ENCODE results near the gene ANKRD23. TPM values are rescaled to one million over a fixed set of nuclear protein-coding genes. Genes with fewer than 3 reads are reported as not detected.

Gene ANKRD23
- total and polyA plus RNA-seq, 2 of the 13 experiments (the other 11 are each of a cell fraction or from before 2014, with no cell fraction given): 1.5 to 1.6 TPM

- TF ChIP-seq BCLAF1 (IDR thresholded peaks at IDR 0.05) (no peak), ZNF264 (CRISPR knock-in tag; IDR thresholded peaks at IDR 0.05) (no peak), ZMYM2 (CRISPR knock-in tag; IDR thresholded peaks at IDR 0.05) (no peak), FOXJ3 (CRISPR knock-in tag; IDR thresholded peaks at IDR 0.05; ENCODE audit: borderline replicate concordance) (no peak), PRMT3 (CRISPR knock-in tag; IDR thresholded peaks at IDR 0.05; ENCODE audit: borderline replicate concordance, low read depth) (no peak), TSC22D2 (CRISPR knock-in tag; IDR thresholded peaks at IDR 0.05; ENCODE audit: borderline replicate concordance) (peak; percentile 82; the same call in 1 of the 2 replicates), ZNF276 (CRISPR knock-in tag; IDR thresholded peaks at IDR 0.05; ENCODE audit: low read depth) (0 out of 2 replicates have a peak, but pooled peaks have one; percentile 83), HNRNPK (IDR thresholded peaks at IDR 0.05; ENCODE audit: low read depth, low read length, poor library complexity, severe bottlenecking) (peak; percentile 74), ARHGAP35 (CRISPR knock-in tag; IDR thresholded peaks at IDR 0.05; ENCODE audit: borderline replicate concordance) (0 out of 2 replicates have a peak, but pooled peaks have one; percentile 67), ZNF138 (CRISPR knock-in tag; IDR thresholded peaks at IDR 0.05; ENCODE audit: low read depth) (peak; percentile 7; the same call in 1 of the 2 replicates), KAT2B (IDR thresholded peaks at IDR 0.05; ENCODE audit: borderline replicate concordance, low read depth, low read length) (no peak), ZNF674 (CRISPR knock-in tag; IDR thresholded peaks at IDR 0.05; ENCODE audit: low read depth) (peak; percentile 87; the same call in 1 of the 2 replicates), ARNTL (CRISPR knock-in tag; IDR thresholded peaks at IDR 0.05) (peak; percentile 79; the same call in 1 of the 2 replicates), RFXAP (CRISPR knock-in tag; IDR thresholded peaks at IDR 0.05; ENCODE audit: borderline replicate concordance) (peak; percentile 83), DBP (CRISPR knock-in tag; IDR thresholded peaks at IDR 0.05; ENCODE audit: not compliant biosample characterization) (peak; percentile 58), REPIN1 (CRISPR knock-in tag; IDR thresholded peaks at IDR 0.05; ENCODE audit: borderline replicate concordance, low read depth) (peak; percentile 75; the same call in 1 of the 2 replicates)
- TF ChIP-seq, protein P1, sequence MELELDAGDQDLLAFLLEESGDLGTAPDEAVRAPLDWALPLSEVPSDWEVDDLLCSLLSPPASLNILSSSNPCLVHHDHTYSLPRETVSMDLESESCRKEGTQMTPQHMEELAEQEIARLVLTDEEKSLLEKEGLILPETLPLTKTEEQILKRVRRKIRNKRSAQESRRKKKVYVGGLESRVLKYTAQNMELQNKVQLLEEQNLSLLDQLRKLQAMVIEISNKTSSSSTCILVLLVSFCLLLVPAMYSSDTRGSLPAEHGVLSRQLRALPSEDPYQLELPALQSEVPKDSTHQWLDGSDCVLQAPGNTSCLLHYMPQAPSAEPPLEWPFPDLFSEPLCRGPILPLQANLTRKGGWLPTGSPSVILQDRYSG (CRISPR knock-in tag; IDR thresholded peaks at IDR 0.05): 0 out of 2 replicates have a peak, but pooled peaks have one; percentile 68
- TF ChIP-seq, protein P2, sequence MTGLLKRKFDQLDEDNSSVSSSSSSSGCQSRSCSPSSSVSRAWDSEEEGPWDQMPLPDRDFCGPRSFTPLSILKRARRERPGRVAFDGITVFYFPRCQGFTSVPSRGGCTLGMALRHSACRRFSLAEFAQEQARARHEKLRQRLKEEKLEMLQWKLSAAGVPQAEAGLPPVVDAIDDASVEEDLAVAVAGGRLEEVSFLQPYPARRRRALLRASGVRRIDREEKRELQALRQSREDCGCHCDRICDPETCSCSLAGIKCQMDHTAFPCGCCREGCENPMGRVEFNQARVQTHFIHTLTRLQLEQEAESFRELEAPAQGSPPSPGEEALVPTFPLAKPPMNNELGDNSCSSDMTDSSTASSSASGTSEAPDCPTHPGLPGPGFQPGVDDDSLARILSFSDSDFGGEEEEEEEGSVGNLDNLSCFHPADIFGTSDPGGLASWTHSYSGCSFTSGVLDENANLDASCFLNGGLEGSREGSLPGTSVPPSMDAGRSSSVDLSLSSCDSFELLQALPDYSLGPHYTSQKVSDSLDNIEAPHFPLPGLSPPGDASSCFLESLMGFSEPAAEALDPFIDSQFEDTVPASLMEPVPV (CRISPR knock-in tag; IDR thresholded peaks at IDR 0.05): peak; percentile 82; the same call in 1 of the 2 replicates
Observed at GRCh38 chr2:96816127-96816835, 27.5 kb downstream of the ANKRD23 start, which contains the start of gene CNNM3 (continued).

Data from HepG2 (cell line).